Activated T-cell treated with anti-CD3 and anti-CD28 coated beads, Interleukin-2, amount 50 U/mL, for 24 hours (primary cell): ENCODE results near the gene ELSPBP1.
"Not testable (repeated sequence)": the region's sequence is repeated elsewhere in the genome, so short reads cannot be mapped to it uniquely, and the experiment has no call there.

Source experiments
- DNase-seq: peaks from one replicate; pipeline ENCODE4 v3.0.0-alpha.2; 2020
- H3K27ac Mint-ChIP-seq: 2 replicates; pipeline ENCODE4 v1.8.0; 2020; ENCODE audit warnings: mild to moderate bottlenecking, mixed read lengths
- H3K27me3 Mint-ChIP-seq: 2 replicates; pipeline ENCODE4 v1.8.0; 2020; ENCODE audit warnings: mixed read lengths
- H3K36me3 Mint-ChIP-seq: 2 replicates; pipeline ENCODE4 v1.8.0; 2020; ENCODE audit warnings: low read depth, mixed read lengths
- H3K4me1 Mint-ChIP-seq: 2 replicates; pipeline ENCODE4 v1.8.0; 2020; ENCODE audit warnings: low read depth, mixed read lengths
- H3K4me3 Mint-ChIP-seq: 2 replicates; pipeline ENCODE4 v1.8.0; 2020; ENCODE audit warnings: mild to moderate bottlenecking, moderate library complexity, mixed read lengths
- H3K9me3 Mint-ChIP-seq: 2 replicates; pipeline ENCODE4 v1.8.0; 2020; ENCODE audit warnings: mixed read lengths

Gene ELSPBP1

GRCh38 chr19:47994209-47994802, at the start of gene ELSPBP1:
TSS of gene ELSPBP1 (plus strand) at chr19:47994632. CDS start at chr19:48008668, 14,036 bp downstream.
- Mint-ChIP-seq H3K4me1 (no peaks in the 10 kb centered on the region), H3K4me3 (no peak within 1 kb of the TSS), H3K27me3 (peaks cover 34% of the 10 kb centered on the region), H3K27ac (no peak within 1 kb of the TSS), H3K9me3 (no peaks in the 10 kb centered on the region), H3K36me3 (no peaks in the 10 kb centered on the region)
- no peak for DNase-seq

GRCh38 chr19:47949852-47950521, 44.4 kb upstream of the ELSPBP1 start:
- not testable (repeated sequence) for H3K9me3 Mint-ChIP-seq, DNase-seq, H3K36me3 Mint-ChIP-seq, H3K27me3 Mint-ChIP-seq, H3K27ac Mint-ChIP-seq, H3K4me1 Mint-ChIP-seq, H3K4me3 Mint-ChIP-seq

GRCh38 chr19:47952132-47952531, 42.3 kb upstream of the ELSPBP1 start:
- DNase-seq, H3K4me1 Mint-ChIP-seq, H3K36me3 Mint-ChIP-seq, H3K27me3 Mint-ChIP-seq, H3K27ac Mint-ChIP-seq, H3K9me3 Mint-ChIP-seq, H3K4me3 Mint-ChIP-seq: not testable (repeated sequence)

- H3K27me3 Mint-ChIP-seq, H3K27ac Mint-ChIP-seq, H3K9me3 Mint-ChIP-seq, H3K4me3 Mint-ChIP-seq, H3K4me1 Mint-ChIP-seq, H3K36me3 Mint-ChIP-seq, DNase-seq: not testable (repeated sequence)
These were observed 38.5 kb upstream of the ELSPBP1 start for GRCh38 chr19:47955936-47956335.

- no peak for DNase-seq
- Mint-ChIP-seq H3K4me3 (no peak overlapping the region), H3K36me3 (no peaks in the 10 kb centered on the region)
These were observed 20.9 kb upstream of the ELSPBP1 start for GRCh38 chr19:47973529-47973928.

GRCh38 chr19:47991191-47991808, 3.1 kb upstream of the ELSPBP1 start:
- Mint-ChIP-seq H3K9me3 (no peaks in the 10 kb centered on the region), H3K4me1 (no peaks in the 10 kb centered on the region), H3K36me3 (no peaks in the 10 kb centered on the region), H3K27ac (no peak overlapping the region), H3K4me3 (no peak overlapping the region), H3K27me3 (peaks cover 38% of the 10 kb centered on the region)
- DNase-seq: no peak

More at GRCh38 chr19:47973529-47973928, 20.9 kb upstream of the ELSPBP1 start:
- Mint-ChIP-seq H3K27ac (no peak overlapping the region), H3K4me1 (no peaks in the 10 kb centered on the region), H3K27me3 (peaks cover 52% of the 10 kb centered on the region), H3K9me3 (no peaks in the 10 kb centered on the region)

GRCh38 chr19:47992070-47992469, 2.4 kb upstream of the ELSPBP1 start, which contains the start of gene BSPH1:
TSS of gene BSPH1 (minus strand) at chr19:47992170. CDS start at chr19:47992081, 89 bp downstream.
- Mint-ChIP-seq H3K4me3 (no peak within 1 kb of the TSS), H3K27ac (no peak within 1 kb of the TSS), H3K27me3 (peaks cover 40% of the 10 kb centered on the region), H3K36me3 (no peaks in the 10 kb centered on the region), H3K9me3 (no peaks in the 10 kb centered on the region), H3K4me1 (no peaks in the 10 kb centered on the region)
- no peak for DNase-seq

- Mint-ChIP-seq H3K27ac (no peak overlapping the region), H3K4me1 (no peaks in the 10 kb centered on the region), H3K4me3 (no peak overlapping the region), H3K9me3 (no peaks in the 10 kb centered on the region), H3K36me3 (no peaks in the 10 kb centered on the region), H3K27me3 (peaks cover 22% of the 10 kb centered on the region)
- no peak for DNase-seq
These were observed 1.8 kb downstream of the ELSPBP1 start for GRCh38 chr19:47996230-47996727.

- Mint-ChIP-seq H3K27ac (no peak overlapping the region), H3K4me1 (no peaks in the 10 kb centered on the region), H3K4me3 (no peak overlapping the region), H3K36me3 (no peaks in the 10 kb centered on the region), H3K27me3 (peaks cover 32% of the 10 kb centered on the region), H3K9me3 (no peaks in the 10 kb centered on the region)
- DNase-seq: no peak
These were observed 4.4 kb downstream of the ELSPBP1 start for GRCh38 chr19:47998800-47999199.

GRCh38 chr19:48000846-48001245, 6.4 kb downstream of the ELSPBP1 start:
- H3K4me1 Mint-ChIP-seq: no peaks in the 10 kb centered on the region
- peaks cover 28% of the 10 kb centered on the region for H3K27me3 Mint-ChIP-seq

GRCh38 chr19:48004236-48004635, 9.8 kb downstream of the ELSPBP1 start:
- Mint-ChIP-seq H3K9me3 (peaks cover 2% of the 10 kb centered on the region), H3K36me3 (no peaks in the 10 kb centered on the region), H3K27ac (no peak overlapping the region), H3K4me1 (no peaks in the 10 kb centered on the region), H3K4me3 (no peak overlapping the region), H3K27me3 (peaks cover 39% of the 10 kb centered on the region)
- DNase-seq: no peak

More at GRCh38 chr19:48000846-48001245, 6.4 kb downstream of the ELSPBP1 start:
- no peak for DNase-seq
- H3K36me3 Mint-ChIP-seq: no peaks in the 10 kb centered on the region
- no peak overlapping the region for H3K27ac Mint-ChIP-seq
- H3K4me3 Mint-ChIP-seq: no peak overlapping the region
- no peaks in the 10 kb centered on the region for H3K9me3 Mint-ChIP-seq

- Mint-ChIP-seq H3K27ac (no peak overlapping the region), H3K36me3 (no peaks in the 10 kb centered on the region), H3K27me3 (peaks cover 36% of the 10 kb centered on the region), H3K4me1 (no peaks in the 10 kb centered on the region), H3K9me3 (peaks cover 2% of the 10 kb centered on the region), H3K4me3 (no peak overlapping the region)
- no peak for DNase-seq
These were observed 12.3 kb downstream of the ELSPBP1 start for GRCh38 chr19:48006762-48007161.

- peaks cover 27% of the 10 kb centered on the region for H3K27me3 Mint-ChIP-seq
- H3K36me3 Mint-ChIP-seq: no peaks in the 10 kb centered on the region
- H3K4me1 Mint-ChIP-seq: no peaks in the 10 kb centered on the region
- H3K4me3 Mint-ChIP-seq: no peak overlapping the region
- H3K27ac Mint-ChIP-seq: no peak overlapping the region
- no peak for DNase-seq
- H3K9me3 Mint-ChIP-seq: peaks cover 2% of the 10 kb centered on the region
These were observed 16.7 kb downstream of the ELSPBP1 start for GRCh38 chr19:48010932-48011758.

GRCh38 chr19:48020686-48021085, 26.3 kb downstream of the ELSPBP1 start:
- DNase-seq: no peak
- Mint-ChIP-seq H3K4me1 (no peaks in the 10 kb centered on the region), H3K4me3 (no peak overlapping the region), H3K27me3 (peaks cover 55% of the 10 kb centered on the region), H3K27ac (no peak overlapping the region), H3K9me3 (no peaks in the 10 kb centered on the region), H3K36me3 (no peaks in the 10 kb centered on the region)
